Measurements from ENCODE around the gene GDPGP1. TPM values are rescaled to one million over a fixed set of nuclear protein-coding genes. Genes with fewer than 3 reads are reported as not detected.

GDPGP1 gene
- total and polyA plus RNA-seq, 8 donors = 3.4 to 8.6 (median 4.0) TPM

DNA sequence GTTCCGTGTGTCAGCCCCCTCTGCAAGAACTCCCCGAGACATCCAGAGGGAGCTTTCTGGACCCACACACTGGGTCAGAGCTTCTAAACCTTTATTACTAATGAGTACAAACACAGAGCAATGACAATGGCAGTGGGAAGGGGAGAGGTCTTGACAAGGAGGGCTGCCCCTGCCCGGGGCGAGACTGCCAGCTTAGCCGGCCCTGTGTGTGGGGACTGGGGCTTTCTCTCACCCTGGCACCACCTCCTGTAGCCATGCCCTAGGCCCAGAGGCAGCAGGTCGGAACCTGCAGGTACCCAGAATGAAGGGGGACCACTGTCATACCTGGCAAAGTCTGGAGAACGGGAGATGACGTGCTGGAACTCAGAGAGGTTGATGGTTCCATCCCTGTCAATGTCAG is 3.4 kb upstream of the GDPGP1 start:
- ATAC-seq (no peak), DNase-seq (no peak)
- H3K4me1 ChIP-seq = peaks cover 14 to 40% of the 10 kb centered on the region in 2 donors
- H3K27me3 ChIP-seq = no peaks in the 10 kb centered on the region
- H3K9me3 ChIP-seq = no peaks in the 10 kb centered on the region
- H3K4me3 ChIP-seq = no peak overlapping the region
- H3K27ac ChIP-seq = peak overlapping the region; percentile 9 to 70
- intact Hi-C loops (cut with DNase I) = no loop called here
- TF ChIP-seq, protein P1, sequence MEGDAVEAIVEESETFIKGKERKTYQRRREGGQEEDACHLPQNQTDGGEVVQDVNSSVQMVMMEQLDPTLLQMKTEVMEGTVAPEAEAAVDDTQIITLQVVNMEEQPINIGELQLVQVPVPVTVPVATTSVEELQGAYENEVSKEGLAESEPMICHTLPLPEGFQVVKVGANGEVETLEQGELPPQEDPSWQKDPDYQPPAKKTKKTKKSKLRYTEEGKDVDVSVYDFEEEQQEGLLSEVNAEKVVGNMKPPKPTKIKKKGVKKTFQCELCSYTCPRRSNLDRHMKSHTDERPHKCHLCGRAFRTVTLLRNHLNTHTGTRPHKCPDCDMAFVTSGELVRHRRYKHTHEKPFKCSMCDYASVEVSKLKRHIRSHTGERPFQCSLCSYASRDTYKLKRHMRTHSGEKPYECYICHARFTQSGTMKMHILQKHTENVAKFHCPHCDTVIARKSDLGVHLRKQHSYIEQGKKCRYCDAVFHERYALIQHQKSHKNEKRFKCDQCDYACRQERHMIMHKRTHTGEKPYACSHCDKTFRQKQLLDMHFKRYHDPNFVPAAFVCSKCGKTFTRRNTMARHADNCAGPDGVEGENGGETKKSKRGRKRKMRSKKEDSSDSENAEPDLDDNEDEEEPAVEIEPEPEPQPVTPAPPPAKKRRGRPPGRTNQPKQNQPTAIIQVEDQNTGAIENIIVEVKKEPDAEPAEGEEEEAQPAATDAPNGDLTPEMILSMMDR (IDR thresholded peaks at IDR 0.05) = no peak
- H3K36me3 ChIP-seq = peaks cover 0 to 55% of the 10 kb centered on the region in 2 donors

DNA sequence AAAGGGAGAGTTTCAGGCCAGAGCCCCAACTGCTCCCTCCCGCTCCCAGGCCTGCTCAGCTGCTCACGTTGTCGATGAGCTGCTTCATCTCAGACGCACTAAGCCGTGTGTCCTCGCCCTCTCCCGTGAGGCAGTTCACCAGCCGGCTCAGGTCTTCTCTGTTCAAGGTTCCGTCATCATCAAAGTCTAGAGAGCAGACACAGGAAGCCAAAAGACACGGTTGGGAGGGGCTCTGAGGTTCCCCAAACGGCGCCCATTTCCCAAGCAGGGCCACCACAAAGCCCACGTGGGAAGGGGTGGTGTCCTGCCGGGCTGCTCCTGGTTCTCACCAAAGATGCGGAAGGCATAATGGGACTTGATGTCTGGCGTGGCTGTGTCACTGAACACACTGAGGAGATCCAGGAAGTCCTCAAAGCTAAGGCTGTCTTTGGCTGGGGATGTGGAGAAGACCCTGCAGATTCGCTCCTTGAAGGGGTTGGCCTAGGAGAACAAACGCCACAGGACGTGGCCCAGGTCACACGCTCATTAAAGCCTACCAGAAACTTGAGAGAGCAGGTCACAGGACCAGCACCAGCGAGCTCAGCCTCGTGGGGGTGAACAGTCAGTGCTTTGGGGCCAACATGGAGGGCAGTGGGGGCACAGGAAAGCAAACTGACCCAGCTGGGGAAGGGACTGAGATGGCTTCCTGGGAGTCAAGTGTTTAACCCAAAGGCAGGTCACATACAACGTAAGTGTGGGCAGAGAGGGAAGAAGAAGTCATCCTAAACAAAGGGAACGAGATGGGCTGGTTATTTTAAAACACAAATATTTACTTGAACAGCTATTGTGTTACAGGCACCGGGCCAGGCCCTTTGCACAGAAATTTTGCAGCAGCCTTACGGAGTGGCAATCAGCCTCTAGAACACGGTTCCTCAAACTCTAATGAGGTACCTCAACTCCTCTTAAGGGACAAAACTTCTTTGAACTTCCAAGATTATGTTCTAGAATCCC is 2.7 kb upstream of the GDPGP1 start:
- TF ChIP-seq, protein P1 (IDR thresholded peaks at IDR 0.05) = no peak
- Histone ChIP-seq H3K4me3 (peak overlapping the region in 1 of 2 donors; percentile 66), H3K9me3 (no peaks in the 10 kb centered on the region), H3K4me1 (peaks cover 14 to 40% of the 10 kb centered on the region in 2 donors), H3K27me3 (no peaks in the 10 kb centered on the region), H3K36me3 (peaks cover 0 to 48% of the 10 kb centered on the region in 2 donors), H3K27ac (peak overlapping the region; percentile 9 to 70)
- ATAC-seq (no peak), DNase-seq (peak in 2 of 4 donors; percentile 75 to 85)
- intact Hi-C loops (cut with DNase I) = no loop called here

DNA sequence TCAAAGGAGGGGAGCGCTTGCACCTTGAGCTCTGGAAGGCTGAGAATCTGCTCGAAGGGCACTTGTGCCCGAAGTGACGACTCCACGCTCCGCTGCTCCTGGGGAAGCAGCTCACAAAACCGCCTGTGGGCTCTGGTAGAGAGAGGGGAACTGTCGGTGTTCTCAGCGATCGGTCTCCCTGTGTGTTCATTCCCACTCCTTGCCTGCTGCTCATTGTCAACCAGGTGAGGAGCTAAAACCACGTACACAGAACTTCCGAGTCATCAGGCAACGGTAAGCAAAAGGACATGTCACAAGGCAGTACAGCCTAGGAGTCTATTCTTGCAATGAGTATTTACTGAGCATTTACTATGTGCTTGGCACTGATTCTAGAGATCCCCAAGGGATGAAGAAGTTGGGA is 1.8 kb upstream of the GDPGP1 start:
- intact Hi-C loops (cut with DNase I) = no loop called here
- peaks cover 14 to 40% of the 10 kb centered on the region in 2 donors for H3K4me1 ChIP-seq
- peak overlapping the region in 1 of 2 donors; percentile 93 for H3K27ac ChIP-seq
- DNase-seq (no peak), ATAC-seq (no peak)
- H3K27me3 ChIP-seq = no peaks in the 10 kb centered on the region
- H3K4me3 ChIP-seq = peak overlapping the region; percentile 66 to 94
- H3K36me3 ChIP-seq = peaks cover 0 to 40% of the 10 kb centered on the region in 2 donors
- TF ChIP-seq, protein P1 (IDR thresholded peaks at IDR 0.05) = no peak
- no peaks in the 10 kb centered on the region for H3K9me3 ChIP-seq

DNA sequence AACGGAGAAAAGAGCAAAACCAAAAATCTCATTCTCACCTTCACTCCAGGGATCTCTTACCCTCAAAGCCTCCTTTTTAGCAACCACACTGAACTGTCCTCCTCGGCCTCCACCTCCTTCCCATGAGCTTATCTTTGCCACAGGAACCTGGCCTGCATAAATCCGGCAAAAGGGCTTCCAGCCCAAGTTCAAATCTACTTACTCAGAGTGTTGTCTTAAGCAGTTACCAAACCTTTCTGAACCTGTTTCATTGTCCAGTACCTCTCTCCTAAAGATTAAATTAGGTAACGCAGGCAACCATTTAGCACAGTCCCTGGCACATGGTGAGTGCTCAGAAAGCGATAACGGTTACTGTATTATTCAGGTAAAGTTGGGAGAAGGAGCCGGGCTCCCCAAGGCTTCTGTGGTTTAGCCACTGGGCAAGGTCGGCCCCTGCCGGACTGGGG is 1.0 kb upstream of the GDPGP1 start:
- intact Hi-C loops (cut with DNase I) = no loop called here
- Histone ChIP-seq H3K4me1 (peaks cover 14 to 40% of the 10 kb centered on the region in 2 donors), H3K27me3 (no peaks in the 10 kb centered on the region), H3K4me3 (peak overlapping the region; percentile 66 to 94), H3K27ac (peak overlapping the region; percentile 89 to 93), H3K36me3 (peaks cover 0 to 40% of the 10 kb centered on the region in 2 donors), H3K9me3 (no peaks in the 10 kb centered on the region)
- TF ChIP-seq, protein P1 (IDR thresholded peaks at IDR 0.05) = peak in 1 of 2 donors; percentile 16
- no peak for DNase-seq
- ATAC-seq = no peak

Measured in left lung (tissue), 10 donors.